GM13977 (cell line): ENCODE data around the gene CFAP157.
A peak's percentile ranks its signal among the peaks of the same experiment; 100 is the strongest.

Experiments used
- DNase-seq: peaks from one replicate; pipeline ENCODE4 v3.0.0; 2012; ENCODE audit warnings: low spot score
- in situ Hi-C: fragments of 300-500 bp; cut with MboI; formaldehyde crosslinking; loops from one replicate; pipeline ENCODE4 v1.12.0; 2022; ENCODE audit warnings: low sequenced_read_pairs, low pct_unique_long_range_greater_than_20kb, mixed read lengths, inconsistent platforms; ENCODE audit not compliant: unreplicated experiment
- TF ChIP-seq, protein P1 (sequence below): IDR thresholded peaks from 2 replicates; pipeline ENCODE4 v1.5.1; 2012; ENCODE audit warnings: mild to moderate bottlenecking, control low read depth; ENCODE audit not compliant: insufficient read depth; ENCODE audit errors: extremely low read depth, missing control alignments

CFAP157 gene

DNA sequence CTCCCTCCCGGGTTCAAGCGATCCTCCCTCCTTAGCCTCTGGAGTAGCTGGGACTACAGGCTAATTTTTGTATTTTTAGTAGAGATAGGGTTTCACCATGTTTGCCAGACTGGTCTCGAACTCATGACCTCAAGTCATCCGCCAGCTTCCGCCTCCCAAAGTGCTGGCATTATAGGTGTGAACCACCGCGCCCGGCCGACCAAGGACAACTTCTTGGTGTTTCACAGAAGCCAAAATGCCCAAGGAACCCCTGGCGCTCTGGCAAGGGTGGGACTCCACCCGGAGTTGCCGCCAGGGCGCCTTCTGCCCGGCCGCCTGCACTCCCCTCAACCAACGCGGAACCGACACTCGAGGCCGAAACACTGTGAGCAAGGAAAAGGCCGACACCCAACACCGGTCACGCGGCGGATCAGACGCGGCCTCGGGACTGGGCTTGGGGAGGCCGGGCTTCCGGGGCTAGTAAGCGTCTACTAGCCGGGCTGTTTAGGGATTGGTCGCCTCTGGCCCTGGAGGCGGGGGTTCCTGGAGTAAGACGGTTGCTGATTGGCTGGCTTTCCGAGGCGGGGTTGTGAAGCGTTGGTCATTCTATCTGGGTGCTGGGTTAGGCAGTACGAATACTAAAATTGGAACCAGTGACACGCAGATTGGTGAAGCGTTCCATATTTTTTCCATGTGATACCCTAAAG, 7.7 kb upstream of the CFAP157 start:
- in situ Hi-C loops: no loop called here
- DNase-seq: peak; percentile 93

DNA sequence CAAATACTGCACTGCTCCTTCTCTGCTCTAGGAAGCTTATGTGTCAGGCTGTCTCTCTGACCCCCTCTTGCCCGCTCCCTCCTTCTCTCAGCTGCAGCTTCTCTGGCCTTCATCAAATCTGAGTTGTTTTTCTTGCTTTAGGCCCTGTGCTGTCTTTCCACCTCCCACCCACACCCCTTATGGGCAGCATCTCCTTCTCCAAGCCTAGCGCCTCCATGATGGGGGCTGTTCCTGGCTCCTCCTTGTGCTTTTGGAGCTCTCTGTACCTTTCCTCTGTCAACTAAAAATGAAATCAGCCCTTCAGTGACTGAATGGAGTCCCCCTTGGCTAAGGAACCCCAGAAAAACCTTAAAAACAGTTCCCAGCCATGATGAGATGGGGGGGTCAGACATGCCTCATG, 6.6 kb upstream of the CFAP157 start:
- in situ Hi-C loops: no loop called here
- TF ChIP-seq, protein P1, sequence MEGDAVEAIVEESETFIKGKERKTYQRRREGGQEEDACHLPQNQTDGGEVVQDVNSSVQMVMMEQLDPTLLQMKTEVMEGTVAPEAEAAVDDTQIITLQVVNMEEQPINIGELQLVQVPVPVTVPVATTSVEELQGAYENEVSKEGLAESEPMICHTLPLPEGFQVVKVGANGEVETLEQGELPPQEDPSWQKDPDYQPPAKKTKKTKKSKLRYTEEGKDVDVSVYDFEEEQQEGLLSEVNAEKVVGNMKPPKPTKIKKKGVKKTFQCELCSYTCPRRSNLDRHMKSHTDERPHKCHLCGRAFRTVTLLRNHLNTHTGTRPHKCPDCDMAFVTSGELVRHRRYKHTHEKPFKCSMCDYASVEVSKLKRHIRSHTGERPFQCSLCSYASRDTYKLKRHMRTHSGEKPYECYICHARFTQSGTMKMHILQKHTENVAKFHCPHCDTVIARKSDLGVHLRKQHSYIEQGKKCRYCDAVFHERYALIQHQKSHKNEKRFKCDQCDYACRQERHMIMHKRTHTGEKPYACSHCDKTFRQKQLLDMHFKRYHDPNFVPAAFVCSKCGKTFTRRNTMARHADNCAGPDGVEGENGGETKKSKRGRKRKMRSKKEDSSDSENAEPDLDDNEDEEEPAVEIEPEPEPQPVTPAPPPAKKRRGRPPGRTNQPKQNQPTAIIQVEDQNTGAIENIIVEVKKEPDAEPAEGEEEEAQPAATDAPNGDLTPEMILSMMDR: no peak
- no peak for DNase-seq

More for the DNA sequence above, 7.7 kb upstream of the CFAP157 start:
- TF ChIP-seq, protein P1: no peak

DNA sequence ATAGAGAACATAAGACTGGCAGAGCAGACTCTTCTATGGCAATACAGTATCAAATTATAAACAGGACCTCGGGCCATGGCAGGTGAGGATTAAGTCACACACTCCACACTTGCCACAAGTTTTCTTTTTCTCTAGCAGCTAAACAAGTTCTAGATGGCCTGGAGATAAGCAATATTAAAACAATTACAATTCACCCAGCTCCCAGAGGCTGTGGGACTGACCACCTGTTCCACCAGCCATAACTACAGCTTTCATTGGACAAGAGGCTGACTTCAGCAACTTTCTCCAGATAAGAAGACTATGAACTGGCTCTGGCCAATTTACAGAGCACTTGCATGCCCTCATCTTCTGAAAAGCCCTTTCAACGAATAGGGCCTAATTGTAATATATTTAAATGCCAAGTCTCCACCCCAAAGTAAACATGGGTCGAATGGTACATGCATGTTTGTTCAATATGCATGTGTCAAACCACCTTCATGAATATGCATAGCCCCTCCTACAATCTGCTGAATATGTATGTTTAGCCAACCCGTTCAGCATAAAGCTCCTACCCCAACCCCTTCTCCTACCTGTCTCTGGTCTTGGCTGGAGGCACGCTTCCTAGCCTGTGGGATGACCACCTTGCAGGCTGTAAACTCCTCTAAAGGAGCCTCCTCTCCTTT, 6.1 kb upstream of the CFAP157 start:
- in situ Hi-C loops: no loop called here
- no peak for DNase-seq
- TF ChIP-seq, protein P1: no peak

DNA sequence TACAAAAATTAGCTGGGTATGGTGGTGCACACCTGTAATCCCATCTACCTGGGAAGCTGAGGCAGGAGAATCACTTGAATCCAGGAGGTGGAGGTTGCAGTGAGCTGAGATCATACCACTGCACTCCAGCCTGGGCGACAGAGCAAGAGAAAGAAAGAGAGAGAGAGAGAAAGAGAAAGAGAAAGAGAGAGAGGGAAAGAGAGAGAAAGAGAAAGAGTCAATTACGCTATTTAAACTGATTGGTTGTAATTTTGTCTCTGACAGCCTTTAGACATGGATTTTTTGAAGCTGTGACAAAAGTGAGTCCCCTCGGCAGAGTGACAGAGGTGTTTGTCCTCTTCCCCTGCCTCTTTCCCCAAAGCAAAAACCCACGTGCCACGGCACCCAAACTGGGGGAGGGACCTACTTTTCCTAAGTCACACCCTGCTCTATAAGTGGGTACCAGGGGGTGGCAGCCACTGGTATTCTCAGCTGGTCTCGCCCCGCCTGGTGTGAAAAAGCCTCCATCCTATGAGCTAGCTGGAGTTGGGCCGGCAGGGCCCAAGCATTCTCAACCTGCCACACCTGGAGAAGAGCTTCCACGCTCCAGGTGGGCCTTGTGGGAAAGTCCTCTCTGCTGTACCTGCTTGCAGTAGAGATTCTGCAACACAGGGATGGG, 3.4 kb upstream of the CFAP157 start:
- DNase-seq: no peak
- in situ Hi-C loops: no loop called here
- TF ChIP-seq, protein P1: no peak

DNA sequence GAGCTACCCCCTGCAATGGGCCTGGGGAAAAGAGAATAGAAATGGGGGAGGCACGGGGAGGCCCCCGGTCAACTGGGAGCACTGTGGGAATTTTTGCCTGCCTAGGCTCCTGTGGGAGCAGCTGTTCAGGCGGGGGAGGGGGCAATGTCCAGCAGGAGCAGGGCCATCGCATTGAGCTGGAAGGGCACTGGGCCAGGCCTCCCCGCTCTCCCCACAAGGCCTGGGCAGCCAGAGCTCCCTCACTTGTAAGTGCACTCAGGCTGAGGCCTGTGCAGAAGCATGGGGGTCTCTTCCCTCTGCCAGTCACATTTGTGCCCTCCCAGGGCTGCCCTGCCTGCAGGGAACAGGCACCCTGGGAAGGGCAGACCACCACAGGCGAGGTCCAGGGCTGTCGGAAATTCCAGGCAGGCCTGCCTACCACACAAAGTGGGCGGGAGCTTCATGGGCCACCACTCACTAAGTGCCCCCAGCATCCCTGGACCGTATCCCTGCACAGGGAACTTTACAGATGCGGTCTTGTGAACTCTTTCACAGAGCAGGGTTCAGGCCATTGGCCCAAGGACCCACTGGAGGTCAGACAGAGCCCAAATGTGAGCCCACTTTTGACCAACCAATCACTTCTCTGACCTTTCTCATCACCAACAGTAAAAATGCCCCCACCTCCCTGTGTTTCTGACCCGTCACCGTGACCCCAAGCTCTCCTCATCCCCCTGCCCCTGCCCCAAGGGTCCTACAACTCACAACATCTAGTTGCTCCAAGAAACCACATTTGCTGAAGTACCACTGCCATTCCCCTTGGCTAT, 1.0 kb upstream of the CFAP157 start:
- DNase-seq: no peak
- in situ Hi-C loops: no loop called here
- TF ChIP-seq, protein P1: no peak

DNA sequence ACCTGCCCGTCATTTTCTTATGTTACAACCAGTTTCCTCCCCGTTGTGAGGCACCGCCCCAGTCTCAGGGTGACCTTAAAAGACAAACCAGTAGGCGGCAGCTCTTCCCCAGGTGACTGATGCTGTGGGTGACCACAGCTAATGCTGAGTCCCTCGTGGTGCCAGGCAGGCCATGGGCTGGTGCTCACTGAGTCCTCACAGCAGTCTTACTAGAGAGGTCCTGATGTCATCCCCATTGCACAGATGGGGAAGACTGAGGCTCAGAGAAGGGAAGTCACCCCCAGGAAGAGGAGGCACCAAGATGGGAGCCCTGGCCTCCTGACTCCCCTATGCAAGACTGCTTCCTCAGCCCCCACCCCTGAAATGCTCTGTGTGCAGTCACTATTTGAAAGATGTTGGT, 978 bp downstream of the CFAP157 start:
- TF ChIP-seq, protein P1: peak; percentile 27
- in situ Hi-C loops: no loop called here
- DNase-seq: peak; percentile 58
